LNCaP clone FGC (cell line): ENCODE results near the gene MPP3.

Experiments used
- DNase-seq: peaks from one replicate; pipeline ENCODE4 v3.0.0-alpha.2; 2011; ENCODE audit warnings: low read depth
- H3K4me3 ChIP-seq: 2 replicates; pipeline ENCODE4 v1.5.1; 2011; ENCODE audit warnings: mild to moderate bottlenecking, low read depth, low read length, control low read depth
- TF ChIP-seq, protein P1 (sequence below): IDR thresholded peaks from 2 replicates; pipeline ENCODE4 v1.5.1; 2012; ENCODE audit warnings: mild to moderate bottlenecking; ENCODE audit not compliant: control insufficient read depth, insufficient read depth; ENCODE audit errors: extremely low read depth

The MPP3 gene

DNA sequence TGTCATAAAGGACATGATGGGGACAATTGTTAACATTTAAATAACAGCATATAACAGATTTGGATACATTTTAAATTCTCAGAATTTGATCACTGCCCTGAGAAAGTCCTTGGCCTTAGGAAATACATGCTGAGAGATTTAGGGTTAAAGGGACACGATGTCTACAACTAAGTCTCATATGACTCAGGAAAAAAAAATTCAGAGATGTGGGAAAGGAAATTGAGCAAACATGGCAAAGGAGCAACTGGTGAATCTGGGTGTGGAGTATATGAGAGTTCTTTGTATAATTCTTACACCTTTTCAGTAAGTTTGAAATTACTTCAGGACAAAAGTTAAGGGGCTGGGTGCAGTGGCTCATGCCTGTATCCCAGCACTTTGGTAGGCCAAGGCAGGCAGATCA lies 18.2 kb downstream of the MPP3 start:
- TF ChIP-seq, protein P1, sequence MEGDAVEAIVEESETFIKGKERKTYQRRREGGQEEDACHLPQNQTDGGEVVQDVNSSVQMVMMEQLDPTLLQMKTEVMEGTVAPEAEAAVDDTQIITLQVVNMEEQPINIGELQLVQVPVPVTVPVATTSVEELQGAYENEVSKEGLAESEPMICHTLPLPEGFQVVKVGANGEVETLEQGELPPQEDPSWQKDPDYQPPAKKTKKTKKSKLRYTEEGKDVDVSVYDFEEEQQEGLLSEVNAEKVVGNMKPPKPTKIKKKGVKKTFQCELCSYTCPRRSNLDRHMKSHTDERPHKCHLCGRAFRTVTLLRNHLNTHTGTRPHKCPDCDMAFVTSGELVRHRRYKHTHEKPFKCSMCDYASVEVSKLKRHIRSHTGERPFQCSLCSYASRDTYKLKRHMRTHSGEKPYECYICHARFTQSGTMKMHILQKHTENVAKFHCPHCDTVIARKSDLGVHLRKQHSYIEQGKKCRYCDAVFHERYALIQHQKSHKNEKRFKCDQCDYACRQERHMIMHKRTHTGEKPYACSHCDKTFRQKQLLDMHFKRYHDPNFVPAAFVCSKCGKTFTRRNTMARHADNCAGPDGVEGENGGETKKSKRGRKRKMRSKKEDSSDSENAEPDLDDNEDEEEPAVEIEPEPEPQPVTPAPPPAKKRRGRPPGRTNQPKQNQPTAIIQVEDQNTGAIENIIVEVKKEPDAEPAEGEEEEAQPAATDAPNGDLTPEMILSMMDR: no peak
- no peak overlapping the region for H3K4me3 ChIP-seq
- DNase-seq: no peak

DNA sequence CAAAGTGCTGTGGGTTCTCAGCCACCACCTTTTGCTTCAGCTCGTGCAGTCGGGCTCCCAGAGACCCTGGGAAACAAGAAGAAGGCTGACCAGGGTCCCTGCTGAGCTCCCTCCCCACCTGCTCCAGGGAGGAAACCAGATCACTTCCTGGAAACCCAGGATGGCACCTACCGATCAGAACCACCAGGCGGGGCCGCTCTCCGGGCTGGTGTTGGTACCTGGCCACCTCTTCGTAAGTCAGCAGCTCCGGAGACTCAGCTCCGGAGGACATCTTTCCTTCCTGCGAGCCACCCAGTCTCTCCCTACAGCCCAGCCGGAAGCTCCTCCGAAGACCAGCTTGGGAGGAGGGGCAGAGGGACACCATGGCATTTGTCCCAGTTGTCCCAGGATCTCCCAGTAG lies 18.9 kb downstream of the MPP3 start:
- TF ChIP-seq, protein P1: no peak
- no peak for DNase-seq
- no peak overlapping the region for H3K4me3 ChIP-seq

DNA sequence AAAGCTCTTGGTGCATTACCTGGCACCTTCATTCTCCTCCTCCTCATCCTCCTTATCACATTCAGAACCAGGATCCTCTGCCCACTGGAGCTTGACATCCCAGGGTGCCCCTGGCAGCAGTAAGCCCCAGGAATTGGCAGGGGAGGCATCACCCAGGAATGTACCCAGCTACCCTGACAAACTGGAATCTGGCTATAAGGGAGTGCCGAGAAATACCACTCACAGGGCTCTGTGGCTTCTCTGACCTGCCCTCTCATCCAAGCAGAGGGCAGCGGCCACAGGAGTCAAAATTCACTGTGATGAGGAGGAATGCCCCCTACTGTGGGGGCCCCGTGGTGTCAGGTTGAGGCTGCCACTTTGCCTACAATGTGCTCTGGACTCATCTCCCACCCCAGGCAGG lies 19.6 kb downstream of the MPP3 start:
- no peak for DNase-seq
- H3K4me3 ChIP-seq: no peak overlapping the region
- TF ChIP-seq, protein P1: no peak

DNA sequence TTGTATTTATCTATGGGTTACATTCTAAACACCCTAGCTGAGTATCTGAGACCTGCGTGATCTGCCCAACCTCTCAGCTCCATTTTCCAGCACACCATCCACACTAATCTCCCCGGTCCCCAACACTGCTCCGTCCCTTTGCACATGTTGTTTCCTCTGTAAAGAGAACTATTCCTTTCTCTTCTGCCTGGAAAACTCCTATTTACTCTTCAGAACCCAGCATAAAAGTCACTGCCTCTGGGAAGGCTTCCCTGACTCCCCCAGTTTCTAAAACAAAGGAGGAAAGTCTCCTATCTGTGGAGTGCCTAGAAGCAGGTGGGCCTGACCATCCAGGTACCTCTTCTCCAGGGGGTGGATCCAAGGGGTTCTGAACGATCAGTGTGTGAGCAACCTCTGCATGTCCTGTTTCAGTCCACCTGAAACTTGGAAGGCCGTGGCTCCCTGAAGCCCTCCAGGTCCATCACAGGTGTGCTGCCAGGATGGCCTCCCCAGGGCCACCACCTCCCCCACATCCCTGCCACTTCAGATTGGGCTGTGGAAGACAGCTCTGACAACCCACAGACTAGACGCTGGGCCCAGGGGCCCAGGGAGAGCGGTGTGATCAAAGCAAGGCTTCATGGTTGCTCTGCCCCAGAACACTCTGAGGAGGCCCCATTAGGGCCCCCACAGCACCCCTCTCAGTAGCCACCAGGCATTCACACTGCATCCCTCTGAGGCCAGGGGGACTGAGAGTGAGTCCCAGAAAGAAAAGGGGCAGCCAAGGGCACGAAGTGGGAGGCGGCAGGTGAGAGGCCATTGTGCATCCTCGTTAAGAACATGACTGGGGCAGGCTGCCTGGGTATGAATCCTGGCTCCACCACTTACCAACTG lies 20.3 kb downstream of the MPP3 start:
- no peak overlapping the region for H3K4me3 ChIP-seq
- no peak for DNase-seq

DNA sequence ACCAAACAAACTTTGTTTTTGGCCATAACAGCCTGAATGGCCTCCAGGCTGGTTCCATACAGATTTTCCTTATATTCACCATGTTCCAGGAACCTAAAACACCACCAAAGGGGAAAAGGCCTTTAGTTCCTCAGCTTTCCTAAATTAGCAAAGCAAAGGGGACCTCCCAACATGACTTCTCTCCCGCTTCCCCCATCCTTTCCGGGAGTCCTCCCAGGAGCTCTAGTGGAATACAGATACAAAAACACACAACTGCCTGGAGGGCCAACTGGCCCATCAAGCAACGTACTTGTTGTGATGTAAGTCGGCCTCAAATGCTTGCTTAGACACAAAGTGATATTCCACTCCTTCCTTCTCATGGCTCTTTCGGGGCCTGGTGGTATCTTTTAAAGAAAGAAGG lies 22.1 kb downstream of the MPP3 start:
- TF ChIP-seq, protein P1: no peak
- DNase-seq: no peak
- H3K4me3 ChIP-seq: no peak overlapping the region

More for the DNA sequence above, 20.3 kb downstream of the MPP3 start:
- TF ChIP-seq, protein P1: no peak

DNA sequence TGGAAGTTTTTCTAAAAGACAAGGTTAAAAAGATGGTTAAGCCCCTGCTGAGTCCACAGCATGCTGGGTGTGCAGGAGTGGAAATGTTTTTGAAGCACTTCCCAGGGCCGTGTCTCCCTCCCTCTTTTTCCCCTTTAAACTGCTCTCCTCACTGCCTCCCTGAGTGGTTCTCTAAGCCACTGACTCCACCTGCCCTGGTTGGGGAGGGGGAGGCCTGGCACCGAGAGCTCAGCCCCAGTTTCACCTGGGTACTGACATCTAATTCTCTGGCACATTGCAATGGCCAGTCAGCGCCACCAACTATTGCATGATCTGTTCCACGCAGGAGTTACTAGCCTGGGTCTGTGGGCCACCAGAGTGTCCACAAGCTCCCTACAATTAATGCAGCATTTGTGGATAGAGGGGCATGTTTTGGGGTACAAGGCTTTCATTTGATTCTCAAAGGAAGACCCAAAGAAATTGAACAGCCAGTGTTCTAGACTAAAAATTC lies 22.7 kb downstream of the MPP3 start:
- no peak for DNase-seq
- TF ChIP-seq, protein P1: no peak
- no peak overlapping the region for H3K4me3 ChIP-seq
